ENCODE data around the gene CHRNA7.

DNA sequence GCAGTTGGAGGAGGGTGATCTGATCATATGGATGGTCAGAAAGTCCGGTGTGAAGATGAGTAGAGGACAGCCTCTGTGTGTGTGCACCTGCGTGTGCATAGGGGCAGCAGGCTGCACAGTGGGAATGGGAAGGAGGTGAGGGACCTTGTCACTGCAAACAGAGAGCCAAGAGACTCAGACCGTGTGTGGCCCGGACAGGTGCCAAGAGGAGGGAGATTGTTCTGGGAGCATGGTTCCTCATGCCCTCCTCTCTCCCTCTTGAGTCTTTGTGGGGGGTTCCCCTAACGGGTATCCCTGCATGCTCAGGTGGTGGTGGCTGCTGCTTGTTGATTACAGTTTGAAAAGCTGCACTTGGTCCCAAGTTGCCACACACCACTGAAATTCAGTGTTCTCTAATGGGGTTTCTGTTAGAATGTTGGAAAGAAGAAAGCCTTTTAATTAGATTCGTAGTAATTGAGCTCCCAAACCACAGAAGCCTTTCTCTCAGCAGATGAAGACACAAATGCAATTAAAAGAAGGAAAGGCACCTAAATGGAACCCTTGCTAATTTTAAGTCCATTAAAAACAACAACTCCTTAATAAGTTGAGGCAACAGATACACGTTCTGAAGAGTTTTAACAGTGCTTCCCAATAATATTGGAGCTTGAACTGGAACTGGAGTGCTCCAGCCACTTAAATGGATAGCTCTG is 68.9 kb downstream of the CHRNA7 start:
- TF ChIP-seq CTCF (IDR thresholded peaks at IDR 0.05) (no peak), POLR2A (IDR thresholded peaks at IDR 0.05) (no peak), EP300 (IDR thresholded peaks at IDR 0.05) (no peak)
